Measurements from ENCODE around the gene EZH2.

Gene EZH2

GRCh38 chr7:148884049-148884298 is at the start of gene EZH2:
EZH2 (minus strand) TSS chr7:148884291; CDS start chr7:148847298, 36,993 bp downstream.
- no peak for DNase-seq (ENCODE audit: low read depth in 3 of 3)

- DNase-seq (ENCODE audit: low read depth in 3 of 3), result no peak
These were observed 47.4 kb upstream of the EZH2 start for GRCh38 chr7:148931470-148931869.

GRCh38 chr7:148930335-148930734 is 46.2 kb upstream of the EZH2 start:
- no peak for DNase-seq (ENCODE audit: low read depth in 3 of 3)

GRCh38 chr7:148929176-148929575 is 45.1 kb upstream of the EZH2 start:
- DNase-seq (ENCODE audit: low read depth in 3 of 3), result no peak

- no peak for DNase-seq (ENCODE audit: low read depth in 3 of 3)
These were observed 43.3 kb upstream of the EZH2 start for GRCh38 chr7:148927123-148928045.

- DNase-seq (ENCODE audit: low read depth in 3 of 3), result no peak
These were observed 41.7 kb upstream of the EZH2 start for GRCh38 chr7:148925836-148926235.

GRCh38 chr7:148924011-148924410 is 39.9 kb upstream of the EZH2 start:
- no peak for DNase-seq (ENCODE audit: low read depth in 3 of 3)

GRCh38 chr7:148921806-148922205 is 37.7 kb upstream of the EZH2 start:
- no peak for DNase-seq (ENCODE audit: low read depth in 3 of 3)

GRCh38 chr7:148921189-148921588 is 37.1 kb upstream of the EZH2 start:
- no peak for DNase-seq (ENCODE audit: low read depth in 3 of 3)

- DNase-seq (ENCODE audit: low read depth in 3 of 3), result no peak
These were observed 35.8 kb upstream of the EZH2 start for GRCh38 chr7:148919859-148920258.

- no peak for DNase-seq (ENCODE audit: low read depth in 3 of 3)
These were observed 34.0 kb upstream of the EZH2 start for GRCh38 chr7:148918058-148918596.

- no peak for DNase-seq (ENCODE audit: low read depth in 3 of 3)
These were observed 32.1 kb upstream of the EZH2 start for GRCh38 chr7:148916186-148916585.

- peak in 1 of 3 experiments; percentile 28 for DNase-seq (ENCODE audit: low read depth in 3 of 3)
These were observed 31.1 kb upstream of the EZH2 start for GRCh38 chr7:148915211-148915610.

- DNase-seq (ENCODE audit: low read depth in 3 of 3), result peak; percentile 35 to 62 (median 38)
These were observed 30.2 kb upstream of the EZH2 start for GRCh38 chr7:148914208-148914777.

- peak; percentile 36 to 71 (median 45) for DNase-seq (ENCODE audit: low read depth in 3 of 3)
These were observed 28.9 kb upstream of the EZH2 start for GRCh38 chr7:148912758-148913541.

- no peak for DNase-seq (ENCODE audit: low read depth in 3 of 3)
These were observed 28.1 kb upstream of the EZH2 start for GRCh38 chr7:148912151-148912550.

- peak in 1 of 3 experiments; percentile 19 for DNase-seq (ENCODE audit: low read depth in 3 of 3)
These were observed 27.5 kb upstream of the EZH2 start for GRCh38 chr7:148911626-148912025.

- DNase-seq (ENCODE audit: low read depth in 3 of 3), result no peak
These were observed 25.5 kb upstream of the EZH2 start for GRCh38 chr7:148909568-148909967.

- no peak for DNase-seq (ENCODE audit: low read depth in 3 of 3)
These were observed 22.8 kb upstream of the EZH2 start for GRCh38 chr7:148906707-148907498.

- no peak for DNase-seq (ENCODE audit: low read depth in 3 of 3)
These were observed 21.1 kb upstream of the EZH2 start for GRCh38 chr7:148905093-148905666.

- DNase-seq (ENCODE audit: low read depth in 3 of 3), result no peak
These were observed 19.4 kb upstream of the EZH2 start for GRCh38 chr7:148903504-148903903.

Data from stimulated activated CD4-positive, alpha-beta T cell treated with anti-CD3 and anti-CD28 coated beads, TNF-alpha, amount 100 ng/mL, for 24 hours (primary cell).